Measurements from ENCODE around the gene MUC5B. TPM values are rescaled to one million over a fixed set of nuclear protein-coding genes. Genes with fewer than 3 reads are reported as not detected.

MUC5B gene
- total and polyA plus RNA-seq, 2 donors (not counting 1 experiment from before 2014, with no cell fraction given): not detected

DNA sequence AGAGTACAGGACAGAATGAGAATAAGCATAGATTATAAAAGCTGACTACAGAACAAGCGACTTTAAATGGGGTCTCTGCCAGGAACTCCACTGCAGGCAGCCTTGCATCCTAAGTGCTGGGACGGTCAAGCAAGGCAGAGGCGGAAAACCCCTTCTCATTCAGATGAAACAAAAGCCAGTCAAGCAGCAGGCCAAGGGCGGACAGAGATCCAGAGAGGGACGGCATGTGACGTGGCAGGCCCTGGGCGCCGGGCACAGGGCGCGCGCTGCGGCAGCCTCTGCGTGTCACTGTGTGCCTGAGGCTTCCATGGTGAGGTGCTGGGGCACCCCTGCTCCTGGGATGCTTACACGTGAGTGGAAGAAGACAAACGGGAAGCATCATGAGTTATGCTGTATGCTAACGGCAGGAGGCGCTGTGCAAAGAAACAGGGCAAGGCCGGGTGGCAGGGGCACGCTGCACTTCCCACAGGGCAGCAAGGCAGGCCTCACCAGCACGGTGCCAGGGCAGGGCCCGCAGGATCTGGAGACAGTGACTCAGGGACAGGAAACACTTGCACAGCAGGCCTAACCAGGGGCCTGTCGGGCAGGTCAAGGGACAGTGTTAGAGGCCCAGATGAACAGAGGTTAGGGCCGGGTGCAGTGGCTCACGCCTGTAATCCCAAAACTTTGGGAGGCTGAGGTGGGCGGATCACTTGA lies 80.4 kb downstream of the MUC5B start:
- H4K20me1 ChIP-seq (ENCODE audit: control insufficient read depth, insufficient read depth, low read length, poor library complexity, severe bottlenecking): peaks cover 97% of the 10 kb centered on the region
- H3K4me3 ChIP-seq (ENCODE audit: control extremely low read depth in 1 of 5, extremely low read depth in 1 of 5, insufficient read depth in 1 of 5, low read depth in 2 of 5, low read length in 4 of 5): no peak overlapping the region
- H3K79me2 ChIP-seq (ENCODE audit: control insufficient read depth, insufficient read depth, low read length): peaks cover 99% of the 10 kb centered on the region
- ChIA-PET CTCF (interaction anchor here (1.3 kb wide), 1 partner anchor 80 kb away, joined by 5 read pairs; no protein-coding TSS in a partner anchor), POLR2A (no interaction called here)
- H3K27me3 Mint-ChIP-seq: no peaks in the 10 kb centered on the region
- no peak for ATAC-seq (ENCODE audit: low read depth)
- H3K27ac Mint-ChIP-seq: no peak overlapping the region
- H3K27me3 ChIP-seq (replicated peaks in 1 of 4; ENCODE audit: control extremely low read depth in 1 of 4, control insufficient read depth in 3 of 4, insufficient read depth in 4 of 4, low read length in 3 of 4): no peaks in the 10 kb centered on the region
- no peak for TF ChIP-seq EZH2 (IDR thresholded peaks at IDR 0.05; ENCODE audit: borderline replicate concordance, insufficient read depth, low read depth, low read length, poor library complexity, severe bottlenecking)
- TF ChIP-seq, protein P1, sequence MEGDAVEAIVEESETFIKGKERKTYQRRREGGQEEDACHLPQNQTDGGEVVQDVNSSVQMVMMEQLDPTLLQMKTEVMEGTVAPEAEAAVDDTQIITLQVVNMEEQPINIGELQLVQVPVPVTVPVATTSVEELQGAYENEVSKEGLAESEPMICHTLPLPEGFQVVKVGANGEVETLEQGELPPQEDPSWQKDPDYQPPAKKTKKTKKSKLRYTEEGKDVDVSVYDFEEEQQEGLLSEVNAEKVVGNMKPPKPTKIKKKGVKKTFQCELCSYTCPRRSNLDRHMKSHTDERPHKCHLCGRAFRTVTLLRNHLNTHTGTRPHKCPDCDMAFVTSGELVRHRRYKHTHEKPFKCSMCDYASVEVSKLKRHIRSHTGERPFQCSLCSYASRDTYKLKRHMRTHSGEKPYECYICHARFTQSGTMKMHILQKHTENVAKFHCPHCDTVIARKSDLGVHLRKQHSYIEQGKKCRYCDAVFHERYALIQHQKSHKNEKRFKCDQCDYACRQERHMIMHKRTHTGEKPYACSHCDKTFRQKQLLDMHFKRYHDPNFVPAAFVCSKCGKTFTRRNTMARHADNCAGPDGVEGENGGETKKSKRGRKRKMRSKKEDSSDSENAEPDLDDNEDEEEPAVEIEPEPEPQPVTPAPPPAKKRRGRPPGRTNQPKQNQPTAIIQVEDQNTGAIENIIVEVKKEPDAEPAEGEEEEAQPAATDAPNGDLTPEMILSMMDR (IDR thresholded peaks at IDR 0.05): no peak
- DNase-seq: no peak
- H3K4me1 ChIP-seq (ENCODE audit: control insufficient read depth in 2 of 2, insufficient read depth in 2 of 2, low read length in 2 of 2): peaks cover 18 to 21% of the 10 kb centered on the region in 2 donors
- peaks cover 41% of the 10 kb centered on the region for H3K4me1 Mint-ChIP-seq
- H3K9me3 Mint-ChIP-seq (ENCODE audit: insufficient read depth): no peaks in the 10 kb centered on the region
- H3K36me3 ChIP-seq (replicated peaks in 1 of 2; ENCODE audit: control extremely low read depth in 1 of 2, control insufficient read depth in 1 of 2, extremely low read depth in 1 of 2, insufficient read depth in 2 of 2, low read length in 1 of 2): peaks cover 0 to 14% of the 10 kb centered on the region in 2 experiments
- no peak overlapping the region for H3K4me3 Mint-ChIP-seq
- H3K4me2 ChIP-seq (replicated peaks; ENCODE audit: low read depth, low read length, poor library complexity, severe bottlenecking): no peak overlapping the region
- no peak overlapping the region for H2AFZ ChIP-seq (ENCODE audit: insufficient read depth, low read depth, low read length, poor library complexity, severe bottlenecking)
- no peak overlapping the region for H3K9ac ChIP-seq (ENCODE audit: low read length)
- intact Hi-C loops (cut with micrococcal nuclease): no loop called here
- WGBS (ENCODE audit: insufficient coverage): 93% methylated on average over 23 of the region's 25 CpGs
- H3K27ac ChIP-seq (ENCODE audit: low read length in 2 of 2): no peak overlapping the region
- H3K9me3 ChIP-seq (ENCODE audit: control extremely low read depth in 1 of 3, control insufficient read depth in 2 of 3, insufficient read depth in 1 of 3, low read length in 2 of 3): no peaks in the 10 kb centered on the region

DNA sequence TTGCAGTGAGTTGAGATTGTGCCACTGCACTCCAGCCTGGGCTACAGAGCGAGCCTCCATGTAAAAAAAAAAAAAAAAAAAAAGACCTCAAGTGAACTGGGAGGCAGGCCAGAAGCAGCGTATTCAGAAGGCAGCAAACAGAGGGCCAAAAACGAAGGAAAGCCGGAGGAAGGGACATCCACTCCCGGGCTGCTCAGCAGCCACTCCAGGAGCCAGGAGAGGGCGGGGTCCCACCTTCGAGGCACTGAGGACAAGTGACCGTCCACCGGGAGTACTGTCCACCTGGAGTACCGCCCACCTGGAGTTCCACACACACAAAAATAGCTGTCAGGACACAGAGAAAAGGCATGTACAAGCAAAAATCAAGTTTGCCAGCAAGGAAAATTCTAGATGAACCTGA lies 81.1 kb downstream of the MUC5B start:
- H2AFZ ChIP-seq (ENCODE audit: insufficient read depth, low read depth, low read length, poor library complexity, severe bottlenecking): no peak overlapping the region
- peaks cover 24 to 28% of the 10 kb centered on the region in 2 donors for H3K4me1 ChIP-seq (ENCODE audit: control insufficient read depth in 2 of 2, insufficient read depth in 2 of 2, low read length in 2 of 2)
- H3K9me3 ChIP-seq (ENCODE audit: control extremely low read depth in 1 of 3, control insufficient read depth in 2 of 3, insufficient read depth in 1 of 3, low read length in 2 of 3): no peaks in the 10 kb centered on the region
- intact Hi-C loops (cut with micrococcal nuclease): no loop called here
- Mint-ChIP-seq H3K4me1 (peaks cover 44% of the 10 kb centered on the region), H3K9me3 (ENCODE audit: insufficient read depth) (no peaks in the 10 kb centered on the region), H3K27ac (no peak overlapping the region), H3K4me3 (no peak overlapping the region), H3K27me3 (no peaks in the 10 kb centered on the region)
- H3K4me3 ChIP-seq (ENCODE audit: control extremely low read depth in 1 of 5, extremely low read depth in 1 of 5, insufficient read depth in 1 of 5, low read depth in 2 of 5, low read length in 4 of 5): no peak overlapping the region
- no peak for ATAC-seq (ENCODE audit: low read depth)
- WGBS (ENCODE audit: insufficient coverage): 88% methylated on average over 10 of the region's 10 CpGs
- TF ChIP-seq, protein P1 (IDR thresholded peaks at IDR 0.05): no peak
- no peak for TF ChIP-seq EZH2 (IDR thresholded peaks at IDR 0.05; ENCODE audit: borderline replicate concordance, insufficient read depth, low read depth, low read length, poor library complexity, severe bottlenecking)
- peaks cover 0 to 13% of the 10 kb centered on the region in 2 experiments for H3K36me3 ChIP-seq (replicated peaks in 1 of 2; ENCODE audit: control extremely low read depth in 1 of 2, control insufficient read depth in 1 of 2, extremely low read depth in 1 of 2, insufficient read depth in 2 of 2, low read length in 1 of 2)
- H3K27me3 ChIP-seq (replicated peaks in 1 of 4; ENCODE audit: control extremely low read depth in 1 of 4, control insufficient read depth in 3 of 4, insufficient read depth in 4 of 4, low read length in 3 of 4): no peaks in the 10 kb centered on the region
- H4K20me1 ChIP-seq (ENCODE audit: control insufficient read depth, insufficient read depth, low read length, poor library complexity, severe bottlenecking): peaks cover 97% of the 10 kb centered on the region
- POLR2A ChIA-PET: no interaction called here
- H3K79me2 ChIP-seq (ENCODE audit: control insufficient read depth, insufficient read depth, low read length): peaks cover 99% of the 10 kb centered on the region
- CTCF ChIA-PET: interaction anchor here (1.3 kb wide), 1 partner anchor 79 kb away, joined by 5 read pairs; no protein-coding TSS in a partner anchor
- no peak overlapping the region for H3K27ac ChIP-seq (ENCODE audit: low read length in 2 of 2)
- no peak overlapping the region for H3K4me2 ChIP-seq (replicated peaks; ENCODE audit: low read depth, low read length, poor library complexity, severe bottlenecking)
- no peak for DNase-seq
- H3K9ac ChIP-seq (ENCODE audit: low read length): no peak overlapping the region

Data from B cell (primary cell).